ENCODE measurements around the gene TMEM167A. TPM values are rescaled to one million over a fixed set of nuclear protein-coding genes. Genes with fewer than 3 reads are reported as not detected.
A peak's percentile ranks its signal among the peaks of the same experiment; 100 is the strongest.

TMEM167A gene
- total RNA-seq = 50.3 TPM

GRCh38 chr5:83076742-83077661 lies at the start of gene TMEM167A, which contains the start of gene XRCC4:
Gene TMEM167A (minus strand): TSS chr5:83077394. CDS start chr5:83077323, 71 bp downstream.
Gene XRCC4 (plus strand): TSS chr5:83077547. CDS start chr5:83104920, 27,373 bp downstream.
- peak; percentile 98 for DNase-seq (ENCODE audit: low spot score)

- no peak for DNase-seq (ENCODE audit: low spot score)
Measured at GRCh38 chr5:83126501-83126900, 49.3 kb upstream of the TMEM167A start.

GRCh38 chr5:83125560-83125959 lies 48.4 kb upstream of the TMEM167A start:
- no peak for DNase-seq (ENCODE audit: low spot score)

GRCh38 chr5:83124593-83124992 lies 47.4 kb upstream of the TMEM167A start:
- no peak for DNase-seq (ENCODE audit: low spot score)

GRCh38 chr5:83118976-83119375 lies 41.8 kb upstream of the TMEM167A start:
- DNase-seq (ENCODE audit: low spot score) = no peak

- DNase-seq (ENCODE audit: low spot score) = no peak
Measured at GRCh38 chr5:83118471-83118870, 41.3 kb upstream of the TMEM167A start.

GRCh38 chr5:83115816-83116215 lies 38.6 kb upstream of the TMEM167A start:
- DNase-seq (ENCODE audit: low spot score) = no peak

GRCh38 chr5:83109380-83109779 lies 32.2 kb upstream of the TMEM167A start:
- no peak for DNase-seq (ENCODE audit: low spot score)

- no peak for DNase-seq (ENCODE audit: low spot score)
Measured at GRCh38 chr5:83107692-83108420, 30.7 kb upstream of the TMEM167A start.

GRCh38 chr5:83104021-83104420 lies 26.8 kb upstream of the TMEM167A start:
- DNase-seq (ENCODE audit: low spot score) = no peak

GRCh38 chr5:83102364-83102980 lies 25.3 kb upstream of the TMEM167A start:
- DNase-seq (ENCODE audit: low spot score) = no peak

- no peak for DNase-seq (ENCODE audit: low spot score)
Measured at GRCh38 chr5:83101514-83101913, 24.3 kb upstream of the TMEM167A start.

GRCh38 chr5:83099445-83099844 lies 22.3 kb upstream of the TMEM167A start:
- no peak for DNase-seq (ENCODE audit: low spot score)

GRCh38 chr5:83099001-83099400 lies 21.8 kb upstream of the TMEM167A start:
- no peak for DNase-seq (ENCODE audit: low spot score)

- DNase-seq (ENCODE audit: low spot score) = no peak
Measured at GRCh38 chr5:83097689-83098231, 20.6 kb upstream of the TMEM167A start.

GRCh38 chr5:83096660-83097339 lies 19.6 kb upstream of the TMEM167A start:
- DNase-seq (ENCODE audit: low spot score) = no peak

- DNase-seq (ENCODE audit: low spot score) = no peak
Measured at GRCh38 chr5:83095957-83096539, 18.9 kb upstream of the TMEM167A start.

GRCh38 chr5:83095163-83095956 lies 18.2 kb upstream of the TMEM167A start:
- no peak for DNase-seq (ENCODE audit: low spot score)

GRCh38 chr5:83093692-83094091 lies 16.5 kb upstream of the TMEM167A start:
- no peak for DNase-seq (ENCODE audit: low spot score)

- DNase-seq (ENCODE audit: low spot score) = no peak
Measured at GRCh38 chr5:83092619-83093018, 15.4 kb upstream of the TMEM167A start.
